ENCODE measurements around the gene VAV2. TPM values are rescaled to one million over a fixed set of nuclear protein-coding genes. Genes with fewer than 3 reads are reported as not detected.

VAV2 gene
- total RNA-seq, 8 experiments from 2014 or later: 5.9 to 33.0 (median 14.9) TPM

GRCh38 chr9:133716564-133717112 lies 275.5 kb downstream of the VAV2 start:
- H3K4me3 ChIP-seq: no peak overlapping the region
- ATAC-seq (replicated peaks in 6 of 8): peak in 3 of 8 experiments; percentile 4 to 45 (median 22)
- in situ Hi-C loops (cut with MboI; ENCODE audit: low pct_unique_long_range_greater_than_20kb in 2 of 9, low sequenced_read_pairs in 9 of 9, unreplicated experiment in 9 of 9): loop anchor here in 1 of 9 experiments (25.0 kb wide), 1 partner anchor 179 kb away; the partner anchor contains the start of gene ADAMTSL2
- H3K27ac ChIP-seq: no peak overlapping the region
- WGBS, 10 experiments: 92 to 100% methylated on average over 1 to 4 of the region's 8 CpGs; no CpG with 5 or more reads in 8 of the 10 experiments
- peaks cover 3 to 6% of the 10 kb centered on the region in 2 donors for H3K4me1 ChIP-seq (replicated peaks in 1 of 2)

GRCh38 chr9:133715866-133716563 lies 276.1 kb downstream of the VAV2 start:
- in situ Hi-C loops (cut with MboI; ENCODE audit: low pct_unique_long_range_greater_than_20kb in 2 of 9, low sequenced_read_pairs in 9 of 9, unreplicated experiment in 9 of 9): loop anchor here in 1 of 9 experiments (25.0 kb wide), 1 partner anchor 179 kb away; the partner anchor contains the start of gene ADAMTSL2
- H3K4me3 ChIP-seq: no peak overlapping the region
- H3K4me1 ChIP-seq (replicated peaks in 1 of 2): peaks cover 3 to 6% of the 10 kb centered on the region in 2 donors
- H3K27ac ChIP-seq: no peak overlapping the region
- WGBS, 10 experiments: 30 to 100% (median 67%) methylated on average over 1 to 6 of the region's 21 CpGs; no CpG with 5 or more reads in 4 of the 10 experiments
- ATAC-seq (replicated peaks in 6 of 8): peak in 7 of 8 experiments; percentile 18 to 67 (median 54)

GRCh38 chr9:133715295-133715865 lies 276.7 kb downstream of the VAV2 start:
- Histone ChIP-seq H3K4me3 (no peak overlapping the region), H3K4me1 (replicated peaks in 1 of 2) (peaks cover 3 to 6% of the 10 kb centered on the region in 2 donors), H3K27ac (no peak overlapping the region)
- in situ Hi-C loops (cut with MboI; ENCODE audit: low pct_unique_long_range_greater_than_20kb in 2 of 9, low sequenced_read_pairs in 9 of 9, unreplicated experiment in 9 of 9): loop anchor here in 1 of 9 experiments (25.0 kb wide), 1 partner anchor 178 kb away; the partner anchor contains the start of gene ADAMTSL2
- 53 to 87% (median 73%) methylated on average over 1 to 11 of the region's 23 CpGs; no CpG with 5 or more reads in 2 of the 10 experiments for WGBS, 10 experiments
- peak in 5 of 8 experiments; percentile 7 to 31 (median 14) for ATAC-seq (replicated peaks in 6 of 8)

- Histone ChIP-seq H3K4me1 (replicated peaks in 1 of 2) (peaks cover 4 to 9% of the 10 kb centered on the region in 2 donors), H3K27ac (no peak overlapping the region), H3K4me3 (no peak overlapping the region)
- WGBS, 10 experiments: 62 to 100% (median 85%) methylated on average over 1 to 7 of the region's 15 CpGs; no CpG with 5 or more reads in 2 of the 10 experiments
- peak in 4 of 8 experiments; percentile 13 to 42 (median 24) for ATAC-seq (replicated peaks in 6 of 8)
- in situ Hi-C loops (cut with MboI; ENCODE audit: low pct_unique_long_range_greater_than_20kb in 2 of 9, low sequenced_read_pairs in 9 of 9, unreplicated experiment in 9 of 9): loop anchor here in 1 of 9 experiments (25.0 kb wide), 1 partner anchor 177 kb away; the partner anchor contains the start of gene ADAMTSL2
Observed at GRCh38 chr9:133714606-133715294, 277.4 kb downstream of the VAV2 start.

GRCh38 chr9:133713960-133714495 lies 278.1 kb downstream of the VAV2 start:
- in situ Hi-C loops (cut with MboI; ENCODE audit: low pct_unique_long_range_greater_than_20kb in 2 of 9, low sequenced_read_pairs in 9 of 9, unreplicated experiment in 9 of 9): loop anchor here in 1 of 9 experiments (25.0 kb wide), 1 partner anchor 177 kb away; the partner anchor contains the start of gene ADAMTSL2
- Histone ChIP-seq H3K27ac (no peak overlapping the region), H3K4me3 (no peak overlapping the region), H3K4me1 (replicated peaks in 1 of 2) (peaks cover 11 to 16% of the 10 kb centered on the region in 2 donors)
- WGBS, 10 experiments: 0 to 93% (median 91%) methylated on average over 2 to 10 of the region's 18 CpGs; no CpG with 5 or more reads in 4 of the 10 experiments
- ATAC-seq (replicated peaks in 6 of 8): no peak

GRCh38 chr9:133713150-133713959 lies 278.8 kb downstream of the VAV2 start:
- no peak for ATAC-seq (replicated peaks in 6 of 8)
- Histone ChIP-seq H3K4me3 (no peak overlapping the region), H3K4me1 (replicated peaks in 1 of 2) (peaks cover 13 to 19% of the 10 kb centered on the region in 2 donors), H3K27ac (no peak overlapping the region)
- in situ Hi-C loops (cut with MboI; ENCODE audit: low pct_unique_long_range_greater_than_20kb in 2 of 9, low sequenced_read_pairs in 9 of 9, unreplicated experiment in 9 of 9): loop anchor here in 1 of 9 experiments (25.0 kb wide), 1 partner anchor 176 kb away; the partner anchor contains the start of gene ADAMTSL2
- 59 to 100% (median 80%) methylated on average over 1 to 16 of the region's 25 CpGs; no CpG with 5 or more reads in 5 of the 10 experiments for WGBS, 10 experiments

GRCh38 chr9:133712221-133713100 lies 279.7 kb downstream of the VAV2 start:
- in situ Hi-C loops (cut with MboI; ENCODE audit: low pct_unique_long_range_greater_than_20kb in 2 of 9, low sequenced_read_pairs in 9 of 9, unreplicated experiment in 9 of 9): loop anchor here in 1 of 9 experiments (25.0 kb wide), 1 partner anchor 175 kb away; the partner anchor contains the start of gene ADAMTSL2
- Histone ChIP-seq H3K4me1 (replicated peaks in 1 of 2) (peaks cover 13 to 20% of the 10 kb centered on the region in 2 donors), H3K27ac (no peak overlapping the region), H3K4me3 (no peak overlapping the region)
- whole genome bisulfite sequencing, 10 experiments: 60 to 100% (median 93%) methylated on average over 1 to 6 of the region's 22 CpGs; no CpG with 5 or more reads in 6 of the 10 experiments
- no peak for ATAC-seq (replicated peaks in 6 of 8)

Other genes with a start within 250 kb of the VAV2 start
- gene BRD3OS, start 33.2 kb upstream of the VAV2 start, total RNA-seq: 10 to 100 TPM; 11.9 to 37.5 (median 15.4) TPM
- 10 to 100 TPM in 7 of 8 experiments, 1 to 10 TPM in 1; 6.4 to 36.3 (median 22.5) TPM for gene BRD3, start 75.7 kb upstream of the VAV2 start, total RNA-seq
- 10 to 100 TPM; 14.8 to 33.2 (median 21.9) TPM for gene WDR5, start 143.8 kb upstream of the VAV2 start, total RNA-seq
- gene RNU6ATAC, start 172.2 kb upstream of the VAV2 start, total RNA-seq: 1,000 to 10,000 TPM in 7 of 8 experiments, under 1 TPM in 1; under 0.01 to 2,722 (median 1,850) TPM

Measured in motor neuron (in vitro differentiated cells).